HL-60 (cell line): Measurements from ENCODE around the gene KRTAP5-8.
"Not testable (repeated sequence)": the region's sequence is repeated elsewhere in the genome, so short reads cannot be mapped to it uniquely, and the experiment has no call there.

Experiments
- GABPA ChIP-seq: IDR thresholded peaks from 2 replicates; pipeline ENCODE4 v1.6.1; 2012; ENCODE audit warnings: low read depth
- POLR2AphosphoS5 ChIP-seq: IDR thresholded peaks from 2 replicates; pipeline ENCODE4 v1.6.1; 2012; ENCODE audit warnings: low read depth
- REST ChIP-seq: IDR thresholded peaks from 2 replicates; pipeline ENCODE4 v1.6.1; 2012; ENCODE audit warnings: low read depth; ENCODE audit not compliant: insufficient replicate concordance
- SPI1 ChIP-seq: IDR thresholded peaks from 2 replicates; pipeline ENCODE4 v1.6.1; 2012; ENCODE audit warnings: low read depth, mild to moderate bottlenecking, borderline replicate concordance
- TF ChIP-seq, protein P1 (sequence below): IDR thresholded peaks from one replicate; pipeline ENCODE4 v1.5.1; 2011; ENCODE audit warnings: low read length, control low read depth, inconsistent platforms; ENCODE audit not compliant: insufficient read depth

- TF ChIP-seq, protein P1, sequence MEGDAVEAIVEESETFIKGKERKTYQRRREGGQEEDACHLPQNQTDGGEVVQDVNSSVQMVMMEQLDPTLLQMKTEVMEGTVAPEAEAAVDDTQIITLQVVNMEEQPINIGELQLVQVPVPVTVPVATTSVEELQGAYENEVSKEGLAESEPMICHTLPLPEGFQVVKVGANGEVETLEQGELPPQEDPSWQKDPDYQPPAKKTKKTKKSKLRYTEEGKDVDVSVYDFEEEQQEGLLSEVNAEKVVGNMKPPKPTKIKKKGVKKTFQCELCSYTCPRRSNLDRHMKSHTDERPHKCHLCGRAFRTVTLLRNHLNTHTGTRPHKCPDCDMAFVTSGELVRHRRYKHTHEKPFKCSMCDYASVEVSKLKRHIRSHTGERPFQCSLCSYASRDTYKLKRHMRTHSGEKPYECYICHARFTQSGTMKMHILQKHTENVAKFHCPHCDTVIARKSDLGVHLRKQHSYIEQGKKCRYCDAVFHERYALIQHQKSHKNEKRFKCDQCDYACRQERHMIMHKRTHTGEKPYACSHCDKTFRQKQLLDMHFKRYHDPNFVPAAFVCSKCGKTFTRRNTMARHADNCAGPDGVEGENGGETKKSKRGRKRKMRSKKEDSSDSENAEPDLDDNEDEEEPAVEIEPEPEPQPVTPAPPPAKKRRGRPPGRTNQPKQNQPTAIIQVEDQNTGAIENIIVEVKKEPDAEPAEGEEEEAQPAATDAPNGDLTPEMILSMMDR, result not testable (repeated sequence)
- TF ChIP-seq POLR2AphosphoS5, REST, GABPA, SPI1: not testable (repeated sequence)
Measured at GRCh38 chr11:71567633-71568032, 29.8 kb downstream of the KRTAP5-8 start.
